ENCODE measurements around the gene BCL2L1. TPM values are rescaled to one million over a fixed set of nuclear protein-coding genes. Genes with fewer than 3 reads are reported as not detected.

The BCL2L1 gene
- total RNA-seq, 1 donor = 37.6 TPM

GRCh38 chr20:31707258-31707615 is 15.4 kb downstream of the BCL2L1 start:
- Histone ChIP-seq H3K4me1 (ENCODE audit: insufficient read depth, low read length) (peaks cover 46% of the 10 kb centered on the region), H3K9me3 (ENCODE audit: low read depth, low read length) (no peaks in the 10 kb centered on the region)

DNA sequence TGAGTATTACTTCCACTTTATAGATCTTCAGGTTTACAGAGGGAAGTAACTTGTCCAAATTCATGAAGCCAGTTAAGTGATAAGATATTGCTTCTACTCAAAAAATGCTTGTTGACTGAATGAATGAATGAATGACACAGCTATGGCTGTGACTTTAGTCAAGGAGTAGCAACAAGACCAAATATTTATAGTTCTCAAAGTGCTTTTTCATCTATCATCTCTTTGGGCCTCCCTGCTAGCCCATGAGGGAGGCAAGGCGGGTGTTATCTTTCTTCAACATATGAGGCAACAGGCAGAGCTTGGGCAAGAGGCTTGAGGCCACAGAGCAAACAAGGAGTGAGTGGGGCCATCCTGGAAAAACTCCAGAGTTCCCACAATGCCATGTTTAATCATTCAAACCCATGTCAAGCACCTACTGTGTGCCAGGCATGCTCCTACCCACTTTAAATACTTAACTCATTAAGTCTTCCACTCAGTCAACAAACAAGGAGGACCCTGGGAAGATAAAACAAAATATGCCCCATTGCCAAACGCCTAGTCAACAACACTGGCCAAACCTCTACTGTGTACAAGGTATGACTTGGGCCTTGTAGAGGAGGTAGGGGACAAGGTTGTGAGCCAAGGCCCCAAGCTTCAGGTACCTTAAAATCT is 15.9 kb downstream of the BCL2L1 start:
- Histone ChIP-seq H3K27me3 (ENCODE audit: insufficient read depth, low read length) (no peaks in the 10 kb centered on the region), H3K9me3 (ENCODE audit: low read depth, low read length) (no peaks in the 10 kb centered on the region), H3K4me3 (ENCODE audit: low read length) (no peak overlapping the region), H3K4me1 (ENCODE audit: insufficient read depth, low read length) (peaks cover 41% of the 10 kb centered on the region)

More at GRCh38 chr20:31707258-31707615, 15.4 kb downstream of the BCL2L1 start:
- H3K27me3 ChIP-seq (ENCODE audit: insufficient read depth, low read length) = no peaks in the 10 kb centered on the region
- no peak overlapping the region for H3K4me3 ChIP-seq (ENCODE audit: low read length)

DNA sequence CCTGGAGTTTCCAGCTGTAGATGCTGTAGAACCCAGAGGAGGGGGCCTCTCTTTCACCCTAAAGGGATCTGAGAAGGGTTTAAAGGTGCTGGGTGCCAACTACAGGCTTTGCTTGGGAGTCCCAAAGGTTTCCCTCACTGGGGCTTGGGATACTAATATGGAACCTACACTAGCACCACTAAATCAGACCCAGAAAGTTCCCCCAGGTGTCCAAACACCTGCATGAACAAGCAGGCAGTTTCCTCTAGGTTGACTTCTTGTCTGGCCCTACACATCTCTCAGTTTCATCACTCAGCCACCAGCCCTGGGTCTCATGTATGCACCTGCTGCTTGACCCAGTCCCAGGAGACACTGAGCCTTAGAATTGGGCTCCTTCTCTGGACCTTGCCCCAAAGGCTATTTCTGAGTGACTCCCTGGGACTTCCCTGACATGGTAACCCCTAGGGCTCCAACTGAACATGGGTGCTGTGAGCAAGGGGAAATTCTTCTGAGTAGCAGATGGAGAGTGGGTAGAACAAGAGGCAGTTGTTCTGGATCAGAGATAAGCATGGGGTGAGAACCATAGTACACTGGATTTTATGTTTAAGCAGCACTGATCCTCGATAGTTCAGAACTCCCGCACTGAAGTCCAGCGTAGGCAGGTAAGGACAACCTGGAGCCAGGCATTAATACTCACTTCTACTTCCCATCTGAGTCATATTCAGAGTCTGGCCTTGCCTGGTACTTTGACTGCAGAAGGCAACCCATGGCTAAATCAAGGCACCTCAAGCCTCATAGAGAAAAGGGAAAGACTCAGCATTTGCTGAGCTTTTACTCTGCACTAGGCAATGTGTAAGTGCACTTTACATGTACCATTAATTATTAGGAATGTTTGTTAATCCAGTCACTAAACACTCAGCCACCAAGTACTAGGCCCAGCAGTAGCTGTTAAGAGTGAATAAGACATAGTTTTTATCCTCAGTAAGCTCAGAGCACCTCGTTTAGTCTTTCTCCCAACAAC is 16.8 kb downstream of the BCL2L1 start:
- H3K4me1 ChIP-seq (ENCODE audit: insufficient read depth, low read length) = peaks cover 41% of the 10 kb centered on the region
- H3K9me3 ChIP-seq (ENCODE audit: low read depth, low read length) = no peaks in the 10 kb centered on the region
- H3K4me3 ChIP-seq (ENCODE audit: low read length) = no peak overlapping the region
- H3K27me3 ChIP-seq (ENCODE audit: insufficient read depth, low read length) = no peaks in the 10 kb centered on the region

GRCh38 chr20:31705191-31705590 is 17.5 kb downstream of the BCL2L1 start:
- Histone ChIP-seq H3K9me3 (ENCODE audit: low read depth, low read length) (no peaks in the 10 kb centered on the region), H3K27me3 (ENCODE audit: insufficient read depth, low read length) (no peaks in the 10 kb centered on the region), H3K4me1 (ENCODE audit: insufficient read depth, low read length) (peaks cover 36% of the 10 kb centered on the region), H3K4me3 (ENCODE audit: low read length) (no peak overlapping the region)

DNA sequence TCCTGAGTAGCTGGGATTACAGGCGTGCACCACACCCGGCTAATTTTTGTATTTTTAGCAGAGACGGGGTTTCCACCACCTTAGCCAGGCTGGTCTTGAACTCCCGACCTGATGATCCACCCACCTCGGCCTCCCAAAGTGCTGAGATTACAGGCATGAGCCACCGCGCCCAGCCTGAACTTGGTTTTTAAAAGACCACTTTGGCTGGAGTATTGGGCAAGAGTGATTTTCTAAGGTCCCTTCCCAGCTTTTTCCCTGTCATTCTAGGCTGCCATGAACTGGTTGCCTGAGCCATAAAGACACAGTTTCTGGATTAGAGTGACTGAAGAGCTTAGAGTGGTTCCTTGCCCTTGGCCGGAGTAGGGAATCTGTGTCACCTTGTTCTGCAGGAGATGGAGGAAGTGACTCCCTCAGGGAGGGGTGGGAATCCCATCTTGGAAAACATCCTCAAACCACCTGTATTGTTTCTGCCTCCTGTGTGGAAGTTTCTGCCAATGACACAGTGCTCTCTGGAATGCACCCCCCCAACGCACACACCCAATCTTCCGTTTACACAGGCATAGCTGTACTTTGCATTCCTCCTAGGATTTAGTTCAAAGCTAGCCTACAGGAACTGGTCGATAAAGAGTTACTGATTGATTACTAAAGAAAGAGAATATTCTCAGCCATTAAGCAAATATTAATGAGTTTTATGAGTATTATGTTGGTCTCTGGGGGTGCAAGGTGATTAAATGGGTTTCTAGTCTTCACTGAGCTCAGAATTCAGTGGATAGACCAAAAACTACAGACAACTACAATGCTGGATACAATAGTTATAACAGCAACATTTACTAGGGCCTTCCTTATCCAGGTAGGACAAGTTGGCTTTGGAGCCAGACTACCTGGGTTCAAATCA is 18.2 kb downstream of the BCL2L1 start:
- H3K9me3 ChIP-seq (ENCODE audit: low read depth, low read length) = no peaks in the 10 kb centered on the region
- no peak overlapping the region for H3K4me3 ChIP-seq (ENCODE audit: low read length)
- no peaks in the 10 kb centered on the region for H3K27me3 ChIP-seq (ENCODE audit: insufficient read depth, low read length)
- peaks cover 42% of the 10 kb centered on the region for H3K4me1 ChIP-seq (ENCODE audit: insufficient read depth, low read length)

GRCh38 chr20:31701591-31701990 is 21.1 kb downstream of the BCL2L1 start:
- no peaks in the 10 kb centered on the region for H3K9me3 ChIP-seq (ENCODE audit: low read depth, low read length)
- peaks cover 32% of the 10 kb centered on the region for H3K4me1 ChIP-seq (ENCODE audit: insufficient read depth, low read length)
- H3K4me3 ChIP-seq (ENCODE audit: low read length) = no peak overlapping the region
- H3K27me3 ChIP-seq (ENCODE audit: insufficient read depth, low read length) = no peaks in the 10 kb centered on the region

- Histone ChIP-seq H3K4me1 (ENCODE audit: insufficient read depth, low read length) (peaks cover 24% of the 10 kb centered on the region), H3K4me3 (ENCODE audit: low read length) (no peak overlapping the region), H3K9me3 (ENCODE audit: low read depth, low read length) (no peaks in the 10 kb centered on the region), H3K27me3 (ENCODE audit: insufficient read depth, low read length) (no peaks in the 10 kb centered on the region)
Measured at GRCh38 chr20:31700747-31701146, 21.9 kb downstream of the BCL2L1 start.

- no peaks in the 10 kb centered on the region for H3K27me3 ChIP-seq (ENCODE audit: insufficient read depth, low read length)
- no peaks in the 10 kb centered on the region for H3K9me3 ChIP-seq (ENCODE audit: low read depth, low read length)
- no peak overlapping the region for H3K4me3 ChIP-seq (ENCODE audit: low read length)
- peaks cover 24% of the 10 kb centered on the region for H3K4me1 ChIP-seq (ENCODE audit: insufficient read depth, low read length)
Measured at GRCh38 chr20:31699801-31700728, 22.6 kb downstream of the BCL2L1 start.

- peaks cover 31% of the 10 kb centered on the region for H3K4me1 ChIP-seq (ENCODE audit: insufficient read depth, low read length)
Measured at GRCh38 chr20:31698803-31699718, 23.6 kb downstream of the BCL2L1 start.

DNA sequence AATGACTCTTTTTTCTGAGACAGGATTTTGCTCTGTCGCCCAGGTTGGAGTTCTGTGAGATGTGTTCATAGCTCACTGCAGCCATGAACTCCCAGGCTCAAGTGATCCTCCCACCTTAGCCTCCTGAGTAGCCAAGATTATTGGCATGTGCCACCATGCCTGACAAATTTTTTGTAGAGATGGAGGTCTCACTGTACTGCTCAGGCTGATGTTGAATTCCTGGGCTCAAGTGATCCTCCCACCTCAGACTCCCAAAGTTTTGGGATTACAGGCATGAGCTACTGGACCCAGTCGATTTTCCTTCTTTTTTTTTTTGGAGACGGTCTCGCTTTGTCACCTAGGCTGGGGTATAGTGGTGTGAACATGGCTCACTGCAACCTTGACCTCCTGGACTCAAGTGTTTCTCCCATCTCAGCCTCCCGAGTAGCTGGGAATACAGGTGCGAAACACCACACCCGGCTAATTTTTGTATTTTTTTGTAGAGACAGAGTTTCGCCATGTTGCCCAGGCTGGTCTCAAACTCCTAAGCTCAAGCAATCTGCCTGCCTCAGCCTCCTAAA is 24.3 kb downstream of the BCL2L1 start:
- no peaks in the 10 kb centered on the region for H3K27me3 ChIP-seq (ENCODE audit: insufficient read depth, low read length)
- no peaks in the 10 kb centered on the region for H3K9me3 ChIP-seq (ENCODE audit: low read depth, low read length)

More at GRCh38 chr20:31698803-31699718, 23.6 kb downstream of the BCL2L1 start:
- H3K9me3 ChIP-seq (ENCODE audit: low read depth, low read length) = no peaks in the 10 kb centered on the region
- H3K4me3 ChIP-seq (ENCODE audit: low read length) = no peak overlapping the region
- no peaks in the 10 kb centered on the region for H3K27me3 ChIP-seq (ENCODE audit: insufficient read depth, low read length)

GRCh38 chr20:31695849-31696804 is 26.5 kb downstream of the BCL2L1 start:
- peaks cover 40% of the 10 kb centered on the region for H3K4me1 ChIP-seq (ENCODE audit: insufficient read depth, low read length)

More for the DNA sequence above, 24.3 kb downstream of the BCL2L1 start:
- Histone ChIP-seq H3K4me1 (ENCODE audit: insufficient read depth, low read length) (peaks cover 33% of the 10 kb centered on the region), H3K4me3 (ENCODE audit: low read length) (no peak overlapping the region)

More at GRCh38 chr20:31695849-31696804, 26.5 kb downstream of the BCL2L1 start:
- H3K4me3 ChIP-seq (ENCODE audit: low read length) = no peak overlapping the region
- no peaks in the 10 kb centered on the region for H3K9me3 ChIP-seq (ENCODE audit: low read depth, low read length)
- no peaks in the 10 kb centered on the region for H3K27me3 ChIP-seq (ENCODE audit: insufficient read depth, low read length)
